OCI-LY3 (cell line): ENCODE results near the gene TAS1R2.

Source experiments
- CTCF ChIP-seq: fragments of 200-600, 300-600 bp; sonication (generic); IDR thresholded peaks from 2 replicates; pipeline ENCODE4 v1.5.1; 2014; ENCODE audit warnings: antibody characterized with exemption, low read length, low read depth
- EZH2phosphoT487 ChIP-seq: fragments of 200-600 bp; shearing (Covaris generic); IDR thresholded peaks from 2 replicates; pipeline ENCODE4 v1.6.1; 2018; ENCODE audit warnings: antibody characterized with exemption, mixed run types, low read depth

- TF ChIP-seq CTCF (no peak), EZH2phosphoT487 (no peak)
Measured at GRCh38 chr1:18886003-18886335, 26.5 kb upstream of the TAS1R2 start.
